GOT3 (cell line): ENCODE measurements around the gene RRBP1.
"Not testable (repeated sequence)": the region's sequence is repeated elsewhere in the genome, so short reads cannot be mapped to it uniquely, and the experiment has no call there.

Source experiments
- DNase-seq: peaks from one replicate; lab custom pipeline; 2025; ENCODE audit warnings: mixed read lengths; lab: John Stamatoyannopoulos, UW

The RRBP1 gene

DNA sequence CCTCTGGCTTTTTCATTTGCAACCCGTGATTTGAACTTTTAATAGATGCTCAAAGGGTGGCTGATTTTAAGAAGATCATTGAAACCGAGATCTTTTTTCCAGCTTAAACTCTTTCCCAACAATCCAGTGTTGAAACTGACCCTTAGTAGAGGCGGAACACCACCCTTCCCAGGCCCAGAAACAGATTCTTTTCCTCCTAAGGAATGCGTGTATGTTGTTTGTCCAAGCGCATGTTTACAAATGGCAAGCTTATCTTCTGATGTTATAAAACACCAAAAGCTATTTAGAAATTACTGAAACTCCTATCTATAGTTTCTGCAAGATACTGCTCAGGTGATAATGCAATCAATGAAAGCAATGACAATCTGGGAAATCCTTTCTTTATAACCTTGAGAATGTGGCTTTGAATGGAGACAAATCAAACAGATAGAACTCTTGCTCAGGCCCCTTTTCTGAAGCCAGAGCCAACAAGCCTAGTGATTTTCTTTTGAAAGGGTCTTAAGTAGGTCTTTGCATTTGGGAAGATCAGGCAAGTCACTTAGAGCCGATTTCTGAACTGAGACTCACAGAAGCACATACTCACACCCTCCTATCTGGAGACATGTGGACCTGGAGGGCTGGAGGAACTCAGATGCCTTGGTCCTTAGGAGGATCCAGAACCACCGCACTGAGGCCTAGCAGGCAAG lies 26.8 kb upstream of the RRBP1 start:
- DNase-seq: no peak

DNA sequence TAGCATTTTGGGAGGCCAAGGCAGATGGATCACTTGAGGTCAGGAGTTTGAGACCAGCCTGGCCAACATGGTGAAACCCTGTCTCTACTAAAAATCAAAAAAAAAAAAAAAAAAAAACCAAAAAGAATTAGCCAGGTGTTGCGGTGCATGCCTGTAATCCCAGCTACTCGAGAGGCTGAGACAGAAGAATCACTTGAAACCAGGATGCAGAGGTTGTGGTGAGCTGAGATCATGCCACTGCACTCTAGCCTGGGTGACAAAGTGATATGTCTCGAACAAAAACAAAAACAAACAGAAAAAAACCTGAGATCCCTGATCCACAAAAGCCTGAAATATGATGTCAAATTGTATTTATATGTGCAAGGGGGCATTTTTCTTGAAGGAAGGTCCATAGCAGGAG lies 25.9 kb upstream of the RRBP1 start:
- DNase-seq: not testable (repeated sequence)

DNA sequence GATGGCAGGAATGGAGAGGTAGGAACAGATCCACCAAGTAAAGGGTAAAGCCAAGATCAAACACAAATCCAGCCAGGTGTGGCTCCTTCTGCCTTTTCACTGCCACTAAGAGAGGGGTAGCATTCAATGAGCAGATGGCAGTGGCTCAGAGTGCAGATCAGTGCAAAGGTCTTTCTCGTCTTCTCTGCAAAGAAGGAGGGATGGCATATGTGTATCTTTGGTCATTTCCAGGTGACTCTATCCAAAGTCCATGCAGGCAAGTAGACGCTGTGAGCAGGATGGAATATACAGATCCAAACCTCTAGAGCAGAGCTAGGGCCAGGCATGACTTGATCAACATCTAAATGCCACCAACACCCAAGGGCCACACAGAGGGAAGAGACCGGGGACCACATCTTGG lies 24.6 kb upstream of the RRBP1 start:
- DNase-seq: no peak

DNA sequence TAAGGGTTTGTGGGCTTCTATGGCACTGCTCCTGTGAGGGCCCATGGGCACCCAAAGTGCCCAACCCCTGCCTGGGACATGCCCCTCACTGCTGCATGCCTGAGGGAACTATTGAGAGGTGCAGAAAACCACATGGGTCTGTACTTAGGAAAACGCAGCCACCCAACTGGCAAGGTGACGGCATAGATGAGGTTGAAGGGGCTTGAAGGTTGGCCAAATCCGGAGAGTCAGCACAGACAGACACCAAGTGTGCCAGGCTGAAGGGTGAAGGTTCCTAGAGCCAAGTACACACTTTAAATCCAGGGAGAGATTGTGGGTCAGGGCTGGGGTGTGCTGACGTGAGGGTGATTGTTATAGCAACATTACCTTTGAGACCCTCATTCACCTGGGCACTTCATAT lies 23.9 kb upstream of the RRBP1 start:
- DNase-seq: no peak

DNA sequence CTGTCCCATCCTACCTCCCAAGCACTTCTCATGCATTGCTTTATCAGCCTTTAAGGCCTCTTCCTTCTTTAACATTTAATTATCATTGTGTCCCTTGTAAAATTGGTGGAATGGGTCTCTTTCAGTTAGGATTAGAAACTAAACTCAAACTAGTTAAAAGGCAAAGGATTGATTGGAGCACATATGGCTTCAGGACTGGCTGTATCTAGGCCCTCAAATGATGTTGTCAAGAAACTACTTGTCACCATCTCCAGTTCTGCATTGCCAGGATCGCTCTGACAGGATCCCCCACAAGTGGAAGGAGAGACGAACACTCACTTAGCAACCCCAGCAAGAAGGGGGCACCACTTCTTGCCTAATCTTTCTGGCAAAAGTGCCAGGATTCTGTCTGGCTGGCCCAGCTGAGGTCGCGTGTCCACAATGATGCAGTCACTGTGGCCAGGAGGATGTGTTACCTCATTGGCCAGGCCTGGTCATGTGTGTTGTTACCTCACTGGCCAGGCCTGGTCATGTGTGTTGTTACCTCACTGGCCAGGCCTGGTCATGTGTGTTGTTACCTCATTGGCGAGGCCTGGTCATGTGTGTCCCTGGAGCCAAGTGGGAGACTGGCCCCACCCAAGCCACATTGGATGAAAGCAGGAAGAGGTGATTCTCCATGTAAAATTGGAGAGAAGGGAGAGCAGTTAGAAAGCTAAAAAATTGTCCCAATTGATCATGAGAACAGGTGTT lies 22.7 kb upstream of the RRBP1 start:
- no peak for DNase-seq

DNA sequence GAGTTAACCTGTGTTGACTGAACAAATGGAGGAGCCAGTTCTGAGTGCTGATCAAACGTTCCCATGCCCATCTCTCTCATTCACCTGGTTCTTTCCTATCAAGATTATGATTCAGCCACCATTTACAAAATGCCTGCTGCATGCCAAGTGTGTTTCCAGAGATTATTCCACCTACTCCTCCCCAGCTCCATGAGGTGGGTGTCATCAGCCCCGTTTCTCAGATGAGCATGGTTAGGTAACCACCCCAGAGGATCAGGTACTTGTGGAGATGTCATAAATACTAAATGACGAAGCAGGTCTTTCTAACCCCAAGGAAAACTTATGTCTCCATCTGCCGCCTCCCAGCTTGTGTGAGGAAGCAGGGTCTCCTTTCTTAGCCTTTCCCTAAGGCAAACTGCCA lies 19.8 kb upstream of the RRBP1 start:
- DNase-seq: no peak

DNA sequence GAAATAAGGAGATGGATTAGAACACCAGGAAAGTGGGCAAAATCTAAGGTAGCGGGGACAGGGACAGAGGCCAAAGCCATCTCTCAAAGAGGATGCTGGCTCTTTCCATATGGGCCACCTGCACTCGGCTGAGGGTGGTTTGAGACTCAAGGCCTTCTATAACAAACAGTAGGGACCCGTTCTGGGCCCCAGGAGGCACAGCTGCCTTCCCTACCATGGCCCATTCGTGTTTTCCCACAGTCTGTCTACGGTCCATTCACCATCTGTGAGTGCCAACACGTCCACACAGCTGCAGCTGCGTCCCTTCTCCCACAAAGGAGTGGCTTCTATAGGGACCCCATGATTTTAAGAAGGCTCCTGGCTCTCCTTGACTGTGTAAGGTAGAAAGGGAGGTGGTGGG lies 18.6 kb upstream of the RRBP1 start:
- DNase-seq: no peak

DNA sequence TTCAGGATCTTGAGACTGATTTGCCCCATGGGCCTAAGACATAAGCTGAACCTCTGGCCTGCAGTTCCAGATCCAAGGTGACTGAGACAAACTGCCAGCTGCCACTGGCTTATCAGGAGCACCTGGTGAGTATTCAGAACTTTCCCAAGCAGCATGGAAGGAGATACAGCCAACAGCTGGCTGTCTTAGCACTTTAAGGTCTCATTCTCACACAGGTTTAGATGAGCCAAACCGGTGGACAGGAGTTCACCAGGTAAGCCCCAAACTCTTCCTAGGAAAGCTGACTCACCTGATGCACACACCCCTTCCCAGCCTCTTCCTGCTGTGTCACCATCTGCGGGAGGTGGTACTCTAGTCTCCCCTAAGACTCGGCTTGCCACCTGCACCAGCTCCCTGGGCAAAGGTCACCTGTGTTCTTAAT lies 17.9 kb upstream of the RRBP1 start, which contains the start of gene BANF2:
Gene BANF2 (plus strand): TSS at position 36 of the 421 bp plus-strand sequence. CDS start 25,060 bp downstream, outside the sequence.
- DNase-seq: no peak

DNA sequence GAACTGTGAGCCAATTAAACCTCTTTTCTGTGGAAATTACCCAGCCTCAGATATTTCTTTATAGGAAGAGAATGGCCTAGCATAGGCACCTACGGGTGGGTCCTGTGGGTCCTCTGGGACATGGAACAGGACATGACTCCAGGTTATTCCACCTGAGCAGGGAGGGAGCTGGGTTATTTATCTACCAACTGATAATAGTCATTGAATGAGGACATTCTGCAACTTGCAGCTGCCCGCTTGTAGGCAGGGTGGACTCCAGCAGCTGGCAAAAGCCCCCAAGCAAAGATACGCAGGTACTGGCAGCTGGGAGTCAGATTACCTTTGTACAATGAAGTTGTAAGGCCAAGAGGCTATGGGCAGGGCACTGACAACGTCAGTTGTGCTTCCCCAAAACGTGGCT lies 16.3 kb upstream of the RRBP1 start:
- no peak for DNase-seq

DNA sequence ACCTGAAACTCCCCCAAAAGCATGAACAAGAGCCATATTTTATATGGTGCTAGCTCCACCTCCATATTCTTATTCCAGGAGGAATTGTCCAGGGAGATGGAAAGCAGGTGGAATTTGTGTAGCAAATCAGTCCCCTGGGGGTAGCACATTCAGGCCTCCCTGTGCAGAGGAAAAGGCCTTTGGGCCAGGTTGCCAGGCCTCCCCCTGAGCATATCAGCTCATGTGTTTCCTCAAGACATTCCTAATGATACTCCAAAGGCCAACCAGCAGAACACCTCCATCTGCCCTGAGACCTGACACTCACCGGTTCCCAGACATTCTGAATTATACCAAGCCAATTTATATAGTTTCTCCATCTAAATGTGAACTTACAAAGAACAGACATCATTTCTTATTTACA lies 15.1 kb upstream of the RRBP1 start:
- no peak for DNase-seq

DNA sequence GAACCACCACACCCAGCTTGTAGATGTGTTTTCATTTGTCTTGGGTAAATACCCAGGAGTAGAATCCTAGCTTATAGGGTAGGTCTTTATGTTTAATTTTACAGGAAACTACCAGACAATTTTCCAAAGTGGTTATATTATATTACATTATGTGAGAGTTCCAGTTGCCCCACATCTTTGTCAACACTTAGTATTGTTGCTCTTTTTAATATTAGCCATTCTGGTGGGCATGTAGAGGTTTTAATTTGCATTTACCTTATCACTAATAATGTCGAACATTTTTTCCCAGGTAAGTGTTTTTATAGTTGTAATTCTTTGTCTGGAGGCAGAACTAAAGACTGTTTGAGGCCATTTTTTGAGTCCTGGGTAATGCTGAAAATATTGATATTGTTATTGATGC lies 14.2 kb upstream of the RRBP1 start:
- no peak for DNase-seq

DNA sequence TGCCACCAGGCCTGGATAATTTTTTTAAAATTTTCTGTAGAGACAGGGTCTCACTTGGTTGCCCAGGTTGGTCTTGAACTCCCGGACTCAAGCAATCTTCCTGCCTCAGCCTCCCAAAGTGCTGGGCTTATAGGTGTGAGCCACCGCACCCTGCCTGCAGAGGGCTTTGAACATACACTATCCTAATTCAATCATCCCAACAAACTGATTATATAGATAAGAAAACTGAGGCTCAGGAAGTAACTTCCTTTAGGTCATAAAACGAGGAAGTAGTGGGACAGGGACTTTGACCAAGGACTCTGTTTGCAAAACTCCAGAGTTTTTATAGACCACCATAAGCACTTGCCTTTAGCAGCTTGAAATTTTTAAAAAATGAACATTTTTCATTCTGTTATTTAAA lies 12.7 kb upstream of the RRBP1 start:
- DNase-seq: no peak

DNA sequence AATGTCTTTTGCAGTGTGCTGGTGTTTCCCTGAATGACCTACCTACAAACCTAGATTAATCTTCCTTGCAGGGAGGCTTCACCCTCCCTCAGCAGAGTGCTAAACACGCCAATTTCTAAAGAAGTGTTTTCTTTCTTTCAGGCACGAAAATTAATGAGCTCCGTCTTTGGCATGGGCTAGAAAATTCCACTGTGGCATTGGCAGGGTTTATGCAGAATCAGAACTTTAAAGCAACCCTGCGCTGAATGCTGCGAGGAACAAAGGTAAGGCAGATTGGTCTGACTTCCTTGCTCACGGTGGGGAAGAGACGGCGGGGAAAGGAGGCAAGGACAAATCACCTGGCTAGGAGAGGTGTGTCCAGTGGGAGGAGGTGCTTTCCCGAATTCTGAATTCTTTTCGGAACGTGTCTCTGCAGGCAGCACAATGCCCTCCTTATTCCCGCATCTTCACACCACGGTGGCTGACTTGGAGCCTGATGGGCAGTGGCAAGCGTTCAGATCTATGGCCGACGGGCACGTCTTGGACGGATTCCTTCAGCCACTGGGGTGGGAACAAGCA lies 11.5 kb upstream of the RRBP1 start:
- DNase-seq: no peak

DNA sequence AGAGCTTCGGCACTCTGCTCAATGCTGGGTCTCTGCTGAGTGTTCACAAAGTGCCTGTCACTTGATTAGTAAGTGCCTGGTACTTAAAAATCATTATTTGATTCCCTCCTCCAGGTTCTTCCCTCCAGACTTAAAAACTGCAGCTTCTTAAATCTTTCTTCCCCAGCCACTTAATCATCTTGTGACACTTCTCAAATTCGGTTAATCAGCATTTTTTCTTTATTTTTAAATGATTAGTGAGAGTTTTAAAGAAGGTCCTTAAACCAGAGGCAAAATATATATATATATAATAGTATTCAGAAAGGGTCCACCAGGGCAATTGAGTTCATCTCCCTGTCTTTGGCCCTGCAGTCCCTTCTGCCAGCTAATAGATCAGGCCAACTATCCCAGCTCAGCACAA lies 9.7 kb upstream of the RRBP1 start:
- no peak for DNase-seq

DNA sequence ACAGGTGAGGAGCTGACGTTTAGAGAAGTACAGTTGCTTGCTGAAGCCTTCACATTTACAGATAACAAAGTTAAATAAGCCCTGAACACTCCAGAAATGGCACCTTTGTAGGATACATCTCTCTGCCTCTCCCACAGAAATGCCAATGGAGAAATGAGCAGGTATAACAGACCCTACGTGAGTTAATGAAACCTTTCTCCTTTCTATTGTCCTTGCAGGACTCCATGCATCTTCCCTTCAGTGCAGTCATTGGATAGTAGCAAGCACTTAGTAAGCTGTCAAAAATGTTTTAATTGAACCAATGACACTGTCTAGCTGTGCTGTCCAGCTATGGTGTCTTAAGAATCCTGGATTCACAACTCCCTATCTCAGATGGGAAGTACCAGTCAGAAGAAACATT lies 8.1 kb upstream of the RRBP1 start:
- DNase-seq: no peak

DNA sequence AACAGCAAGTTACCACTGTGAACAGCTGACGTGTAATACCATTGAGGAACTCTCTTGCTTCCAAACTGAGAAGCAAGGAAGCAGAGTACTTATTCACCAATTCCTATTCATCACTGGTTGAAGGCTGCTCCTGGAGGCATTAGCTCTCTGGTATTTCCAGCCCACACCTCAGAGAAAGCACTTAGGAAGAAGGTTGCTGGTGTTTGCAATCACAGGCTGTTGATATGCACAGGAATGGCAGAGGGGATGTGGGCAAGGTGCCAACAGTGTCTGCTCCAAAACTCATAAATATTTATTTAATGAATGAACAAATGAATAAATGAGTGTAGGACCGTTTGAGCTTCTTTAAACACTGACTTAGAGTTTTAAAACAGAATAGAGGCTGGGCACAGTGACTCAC lies 6.9 kb upstream of the RRBP1 start:
- DNase-seq: no peak

DNA sequence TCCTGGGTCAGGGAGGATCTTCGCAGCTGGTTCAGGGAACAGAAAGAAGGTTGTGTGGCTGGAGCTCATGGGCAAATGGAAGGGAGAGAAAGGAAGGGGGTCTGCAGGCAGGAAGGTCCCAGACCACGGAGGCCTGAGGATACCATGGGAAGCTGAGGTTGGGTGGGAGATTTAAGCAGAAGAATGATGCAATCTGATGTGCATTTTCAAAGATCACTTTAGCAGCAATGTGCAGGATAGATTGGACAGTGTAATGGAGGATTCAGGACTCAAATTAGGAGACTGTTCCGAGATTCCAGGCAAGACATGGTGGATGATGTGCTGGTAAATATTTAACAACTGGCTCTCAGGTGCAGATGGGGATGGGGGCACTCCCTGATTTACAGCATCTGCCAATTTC lies 5.8 kb upstream of the RRBP1 start:
- DNase-seq: no peak

DNA sequence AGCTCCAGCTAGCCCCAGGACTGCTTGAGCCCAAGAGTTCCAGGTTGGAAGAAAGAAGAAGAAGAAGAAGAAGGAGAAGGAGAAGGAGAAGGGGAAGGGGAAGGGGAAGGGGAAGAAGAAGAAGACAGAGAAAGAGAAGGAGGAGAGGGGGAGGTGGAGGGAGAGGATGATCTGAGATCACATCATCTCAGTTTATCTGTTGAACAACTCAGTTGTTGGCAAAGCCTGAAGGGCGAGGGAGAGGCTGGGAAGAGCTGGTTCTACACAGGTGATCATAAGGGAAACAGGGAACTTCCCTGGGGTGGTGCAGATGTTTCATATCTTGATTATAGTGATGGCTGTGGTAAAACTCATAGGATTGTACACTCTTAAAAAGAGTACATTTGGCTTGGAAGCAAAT lies 3.1 kb upstream of the RRBP1 start:
- no peak for DNase-seq

DNA sequence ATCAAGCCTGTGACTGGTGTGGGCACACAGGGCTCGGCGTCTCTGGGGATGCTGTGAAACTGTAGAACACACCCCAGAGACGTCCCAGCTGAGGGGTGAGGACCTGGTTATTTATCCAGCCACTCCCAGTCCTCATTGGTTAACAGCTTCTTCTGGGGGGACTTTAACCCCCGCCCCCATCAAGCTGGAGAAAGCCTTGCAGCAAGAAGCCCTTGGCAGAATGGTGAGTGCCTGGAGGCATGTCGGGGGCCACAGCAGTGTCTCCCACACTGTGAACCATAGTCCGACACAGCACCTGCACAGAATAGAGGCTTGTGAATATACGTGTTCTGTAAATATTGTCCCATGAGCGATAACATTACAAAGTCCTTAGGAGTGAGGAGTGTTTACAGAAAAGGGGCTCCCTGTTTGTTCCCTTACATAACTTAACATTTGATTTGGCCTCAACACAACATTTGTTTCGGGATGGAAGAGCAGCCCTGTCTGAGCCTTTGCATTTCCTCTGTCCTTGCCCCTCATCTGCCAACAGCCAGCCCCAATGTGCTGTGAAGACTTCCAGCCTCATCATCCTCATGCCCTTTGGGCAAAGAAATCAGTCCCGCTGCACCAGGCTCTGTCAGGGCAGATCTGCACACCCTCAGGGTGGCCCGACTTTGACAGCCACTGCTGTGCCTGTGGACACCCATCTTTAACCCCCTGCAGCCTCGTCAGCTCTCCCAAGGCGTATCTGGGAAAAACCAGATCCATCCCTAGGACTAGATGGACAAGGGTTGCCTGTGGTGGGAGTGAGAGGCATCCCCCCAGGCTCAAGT lies 2.2 kb upstream of the RRBP1 start:
- no peak for DNase-seq

DNA sequence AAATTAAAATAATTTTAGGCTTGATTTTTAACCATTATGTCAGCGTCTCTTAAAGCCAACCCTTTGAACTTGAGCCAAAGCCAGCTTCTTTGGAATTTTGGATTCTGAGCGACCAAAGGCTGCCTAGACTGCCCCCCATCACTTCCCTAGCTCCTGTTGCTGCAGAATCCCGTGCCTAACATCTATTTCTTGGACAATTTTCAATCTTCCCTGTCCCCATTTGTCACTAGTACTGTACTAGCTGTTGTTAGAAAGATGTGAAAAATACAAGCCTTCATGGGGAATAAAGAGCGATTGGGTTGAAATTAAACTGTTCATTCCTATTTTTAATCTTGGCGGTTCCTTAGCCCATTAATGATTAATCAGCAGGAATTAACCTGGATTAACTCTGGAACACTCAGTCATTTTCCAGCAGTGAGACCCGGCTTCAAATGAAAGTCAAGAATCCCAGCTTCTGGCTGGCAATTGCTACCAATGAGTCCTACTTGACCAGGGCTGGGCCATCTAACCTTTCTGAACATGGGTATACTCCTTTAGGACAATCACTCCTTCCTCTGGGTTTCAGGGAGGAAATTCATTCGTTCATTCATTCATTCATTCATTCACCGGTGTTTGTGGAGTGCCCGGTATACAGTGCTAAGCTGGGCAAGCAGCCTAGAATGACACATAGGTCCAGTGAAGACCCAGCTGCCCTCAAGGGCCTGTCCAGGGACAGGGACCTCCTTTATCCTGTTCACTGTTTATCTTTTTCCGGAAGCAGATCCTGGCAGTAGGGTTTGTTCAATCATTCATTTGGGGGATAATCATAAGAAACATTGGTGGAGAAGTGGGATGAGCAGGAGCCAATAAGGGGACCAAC lies 1.4 kb upstream of the RRBP1 start:
- no peak for DNase-seq

DNA sequence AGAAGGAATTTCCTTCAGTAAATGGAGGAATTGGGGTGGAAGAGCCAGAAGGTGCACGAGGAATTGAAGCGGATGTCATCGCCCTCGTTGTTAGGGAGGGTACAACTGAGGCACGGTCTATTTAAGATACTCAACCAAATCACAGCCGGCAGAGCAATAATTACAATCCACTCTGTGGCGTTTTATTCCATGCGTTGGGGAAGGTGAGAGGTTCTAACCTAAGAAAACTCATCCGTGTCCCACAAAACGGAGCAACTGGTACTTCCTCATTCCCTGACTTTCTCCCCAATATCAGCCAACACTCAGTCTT lies 802 bp upstream of the RRBP1 start:
- no peak for DNase-seq

DNA sequence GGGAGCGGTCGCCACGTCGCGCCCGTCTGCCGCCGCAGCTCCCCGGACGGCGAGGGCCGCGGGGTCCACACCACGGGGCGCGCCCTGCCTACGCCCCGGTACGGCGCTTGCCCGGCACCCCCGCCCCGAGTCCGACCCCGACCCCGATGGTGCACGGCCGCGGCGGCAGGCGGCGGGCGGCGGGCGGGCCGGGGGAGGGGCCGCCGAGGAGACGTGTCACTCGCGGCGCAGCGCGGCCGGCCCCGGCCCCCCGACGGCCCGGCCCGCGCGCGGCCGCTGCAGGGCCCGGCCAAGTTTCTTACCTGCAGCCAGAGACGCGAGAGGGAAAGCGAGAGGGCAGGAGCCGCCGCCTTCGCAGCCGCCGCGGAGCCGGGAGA lies 328 bp downstream of the RRBP1 start:
- DNase-seq: no peak
